Parathyroid adenoma (tissue), 2 donors: ENCODE data around the gene SKAP1.
"Not testable (repeated sequence)": the region's sequence is repeated elsewhere in the genome, so short reads cannot be mapped to it uniquely, and the experiment has no call there.

Experiments used
- H2AFZ ChIP-seq: fragments of 300-600 bp; sonication (generic); one replicate; pipeline ENCODE4 v1.7.0; 2017; ENCODE audit warnings: antibody characterized with exemption, mild to moderate bottlenecking
- H3K27ac ChIP-seq: fragments of 300-600 bp; sonication (generic); one replicate; pipeline ENCODE4 v1.7.0; 2017
- H3K27me3 ChIP-seq: fragments of 300-600 bp; sonication (generic); one replicate; pipeline ENCODE4 v1.7.0; 2017; ENCODE audit warnings: low read length; ENCODE audit not compliant: control insufficient read depth, insufficient read depth
- H3K36me3 ChIP-seq: fragments of 300-600 bp; sonication (generic); one replicate; pipeline ENCODE4 v1.7.0; 2017; ENCODE audit warnings: low read length; ENCODE audit not compliant: control insufficient read depth, insufficient read depth
- H3K4me1 ChIP-seq: fragments of 300-600 bp; sonication (generic); one replicate; pipeline ENCODE4 v1.7.0; 2017; ENCODE audit warnings: control low read depth
- H3K4me2 ChIP-seq: fragments of 300-600 bp; sonication (generic); one replicate; pipeline ENCODE4 v1.7.0; 2017; ENCODE audit warnings: low read length
- H3K4me3 ChIP-seq: fragments of 300-600 bp; sonication (generic); one replicate; pipeline ENCODE4 v1.7.0; 2017; ENCODE audit warnings: low read depth, low read length
- H3K79me2 ChIP-seq: fragments of 300-600 bp; sonication (generic); one replicate; pipeline ENCODE4 v1.7.0; 2017; ENCODE audit warnings: control low read depth
- H3K9ac ChIP-seq: fragments of 300-600 bp; sonication (generic); one replicate; pipeline ENCODE4 v1.7.0; 2017; ENCODE audit warnings: mild to moderate bottlenecking
- H3K9me3 ChIP-seq: fragments of 300-600 bp; sonication (generic); one replicate; pipeline ENCODE4 v1.7.0; 2017; ENCODE audit warnings: low read length; ENCODE audit not compliant: control insufficient read depth
- TF ChIP-seq, protein P1 (sequence below): fragments of 300-600 bp; sonication (generic); IDR thresholded peaks from one replicate; pipeline ENCODE4 v1.7.0; 2017; ENCODE audit warnings: antibody characterized with exemption, mild to moderate bottlenecking
- donor health status: primary hyperparathyroidism.

SKAP1 gene

DNA sequence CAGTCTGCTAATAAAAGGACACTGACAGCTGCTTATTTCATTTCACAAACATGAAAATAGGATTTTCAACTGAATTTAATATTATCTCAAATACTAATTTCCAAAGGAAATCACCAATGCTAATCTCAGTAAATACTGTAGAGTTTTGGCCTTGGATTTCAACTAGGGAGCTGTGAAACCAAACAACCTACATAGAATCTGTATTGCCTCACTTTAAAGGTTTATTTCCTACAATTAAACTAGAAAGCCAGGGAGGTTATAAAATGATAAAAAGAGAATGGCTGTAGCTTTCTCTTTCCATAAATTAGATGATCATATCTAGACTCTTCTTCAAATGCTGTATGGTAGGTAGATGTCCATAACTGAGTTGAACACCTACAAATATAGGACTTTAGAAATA is 82.8 kb downstream of the SKAP1 start:
- Histone ChIP-seq H3K36me3 (no peaks in the 10 kb centered on the region), H3K9ac (no peak overlapping the region), H3K27ac (no peak overlapping the region), H3K4me1 (no peaks in the 10 kb centered on the region), H2AFZ (no peak overlapping the region), H3K4me3 (no peak overlapping the region), H3K9me3 (no peaks in the 10 kb centered on the region), H3K27me3 (no peaks in the 10 kb centered on the region), H3K79me2 (no peaks in the 10 kb centered on the region), H3K4me2 (no peak overlapping the region)
- TF ChIP-seq, protein P1, sequence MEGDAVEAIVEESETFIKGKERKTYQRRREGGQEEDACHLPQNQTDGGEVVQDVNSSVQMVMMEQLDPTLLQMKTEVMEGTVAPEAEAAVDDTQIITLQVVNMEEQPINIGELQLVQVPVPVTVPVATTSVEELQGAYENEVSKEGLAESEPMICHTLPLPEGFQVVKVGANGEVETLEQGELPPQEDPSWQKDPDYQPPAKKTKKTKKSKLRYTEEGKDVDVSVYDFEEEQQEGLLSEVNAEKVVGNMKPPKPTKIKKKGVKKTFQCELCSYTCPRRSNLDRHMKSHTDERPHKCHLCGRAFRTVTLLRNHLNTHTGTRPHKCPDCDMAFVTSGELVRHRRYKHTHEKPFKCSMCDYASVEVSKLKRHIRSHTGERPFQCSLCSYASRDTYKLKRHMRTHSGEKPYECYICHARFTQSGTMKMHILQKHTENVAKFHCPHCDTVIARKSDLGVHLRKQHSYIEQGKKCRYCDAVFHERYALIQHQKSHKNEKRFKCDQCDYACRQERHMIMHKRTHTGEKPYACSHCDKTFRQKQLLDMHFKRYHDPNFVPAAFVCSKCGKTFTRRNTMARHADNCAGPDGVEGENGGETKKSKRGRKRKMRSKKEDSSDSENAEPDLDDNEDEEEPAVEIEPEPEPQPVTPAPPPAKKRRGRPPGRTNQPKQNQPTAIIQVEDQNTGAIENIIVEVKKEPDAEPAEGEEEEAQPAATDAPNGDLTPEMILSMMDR = no peak

DNA sequence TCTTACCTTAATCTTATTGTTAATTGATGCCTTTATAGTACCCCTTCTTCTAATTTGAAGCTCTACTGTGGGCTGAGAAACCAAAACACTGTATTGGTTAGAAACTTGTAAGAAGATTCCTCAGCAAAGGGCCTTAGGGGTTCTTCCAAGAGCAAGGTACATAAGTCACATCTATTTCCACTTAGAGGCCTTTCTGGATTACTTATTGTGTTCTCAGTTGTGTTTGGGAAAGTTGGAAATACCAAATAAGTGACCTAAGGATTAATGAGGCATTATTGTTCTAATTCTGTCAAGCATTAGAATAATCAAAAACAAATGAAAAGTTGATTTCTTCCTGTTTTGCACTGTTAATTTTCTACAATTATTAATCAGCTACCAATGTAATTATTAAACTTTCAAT is 85.8 kb downstream of the SKAP1 start:
- Histone ChIP-seq H3K79me2 (no peaks in the 10 kb centered on the region), H3K36me3 (no peaks in the 10 kb centered on the region), H3K4me1 (no peaks in the 10 kb centered on the region), H3K9me3 (no peaks in the 10 kb centered on the region), H3K27me3 (no peaks in the 10 kb centered on the region), H3K4me3 (no peak overlapping the region), H3K4me2 (no peak overlapping the region), H3K27ac (no peak overlapping the region), H2AFZ (no peak overlapping the region), H3K9ac (no peak overlapping the region)
- TF ChIP-seq, protein P1 = no peak

DNA sequence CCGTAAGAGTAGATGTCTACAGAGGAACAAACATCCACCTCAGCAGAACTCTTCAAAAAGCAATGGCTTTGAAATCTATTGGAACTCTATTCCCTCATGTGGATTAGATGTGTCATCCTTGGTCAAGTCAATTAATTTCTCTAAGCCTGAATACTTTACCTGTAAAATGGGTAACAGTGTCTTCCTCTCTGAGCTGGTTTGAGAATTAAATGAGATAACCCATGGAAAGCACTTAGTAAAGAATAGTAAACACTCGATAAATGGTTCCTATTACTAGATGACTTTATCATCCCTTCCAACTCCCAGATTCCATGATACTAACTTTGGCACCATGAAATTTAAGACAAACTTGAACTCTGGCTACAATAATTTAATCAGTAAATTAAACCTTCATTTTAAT is 89.1 kb downstream of the SKAP1 start:
- H3K4me2 ChIP-seq = no peak overlapping the region
- no peaks in the 10 kb centered on the region for H3K27me3 ChIP-seq
- H3K27ac ChIP-seq = no peak overlapping the region
- no peak overlapping the region for H3K9ac ChIP-seq
- H3K4me1 ChIP-seq = no peaks in the 10 kb centered on the region
- H3K36me3 ChIP-seq = no peaks in the 10 kb centered on the region
- TF ChIP-seq, protein P1 = no peak
- H3K4me3 ChIP-seq = no peak overlapping the region
- H3K79me2 ChIP-seq = no peaks in the 10 kb centered on the region
- no peaks in the 10 kb centered on the region for H3K9me3 ChIP-seq
- no peak overlapping the region for H2AFZ ChIP-seq

DNA sequence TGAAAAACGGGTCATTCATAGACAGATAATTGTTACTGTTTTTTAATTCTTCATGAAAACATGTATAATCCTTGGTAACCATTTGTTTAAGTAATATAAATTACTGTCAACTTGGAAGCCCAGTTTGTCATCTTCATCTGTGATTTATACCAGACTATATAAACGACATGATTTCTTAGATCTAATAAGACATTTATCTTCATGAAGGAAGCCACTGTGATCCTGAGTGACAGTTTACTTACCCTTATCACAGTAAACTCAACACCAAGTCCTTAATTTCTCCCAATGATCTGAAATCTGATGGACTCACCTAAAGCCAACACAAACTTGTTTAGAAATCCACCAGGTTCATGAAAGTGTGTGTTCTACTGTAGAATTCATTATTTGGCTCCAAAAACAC is 91.3 kb downstream of the SKAP1 start:
- H3K79me2 ChIP-seq = no peaks in the 10 kb centered on the region
- H3K27me3 ChIP-seq = no peaks in the 10 kb centered on the region
- H3K4me3 ChIP-seq = no peak overlapping the region
- no peak overlapping the region for H3K27ac ChIP-seq
- no peaks in the 10 kb centered on the region for H3K9me3 ChIP-seq
- no peak overlapping the region for H3K4me2 ChIP-seq
- TF ChIP-seq, protein P1 = no peak
- no peak overlapping the region for H2AFZ ChIP-seq
- H3K36me3 ChIP-seq = no peaks in the 10 kb centered on the region
- no peak overlapping the region for H3K9ac ChIP-seq
- no peaks in the 10 kb centered on the region for H3K4me1 ChIP-seq

DNA sequence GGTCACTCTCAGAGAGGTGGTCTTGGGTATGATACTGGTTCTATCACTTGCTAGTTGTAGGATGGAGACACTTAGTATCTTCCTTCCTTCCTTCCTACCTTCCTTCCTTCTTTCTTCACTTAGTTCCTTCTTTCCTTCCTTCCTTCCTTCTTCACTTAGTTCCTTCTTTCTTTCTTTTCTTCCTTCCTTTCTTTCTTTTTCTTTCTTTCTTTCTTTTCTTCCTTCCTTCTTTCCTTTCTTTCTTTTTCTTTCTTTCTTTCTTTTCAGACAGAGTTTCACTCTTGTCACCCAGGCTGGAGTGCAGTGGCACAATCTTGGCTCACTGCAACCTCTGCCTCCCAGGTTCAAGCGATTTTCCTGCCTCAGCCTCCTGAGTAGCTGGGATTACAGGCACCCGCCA is 92.1 kb downstream of the SKAP1 start:
- H3K4me2 ChIP-seq, H3K4me1 ChIP-seq, H3K4me3 ChIP-seq, H3K36me3 ChIP-seq, H3K79me2 ChIP-seq, H3K27me3 ChIP-seq, H2AFZ ChIP-seq, H3K9me3 ChIP-seq, H3K9ac ChIP-seq, H3K27ac ChIP-seq: not testable (repeated sequence)
